ENCODE measurements around the gene CNBD2.
"Not testable (repeated sequence)": the region's sequence is repeated elsewhere in the genome, so short reads cannot be mapped to it uniquely, and the experiment has no call there.

The CNBD2 gene

DNA sequence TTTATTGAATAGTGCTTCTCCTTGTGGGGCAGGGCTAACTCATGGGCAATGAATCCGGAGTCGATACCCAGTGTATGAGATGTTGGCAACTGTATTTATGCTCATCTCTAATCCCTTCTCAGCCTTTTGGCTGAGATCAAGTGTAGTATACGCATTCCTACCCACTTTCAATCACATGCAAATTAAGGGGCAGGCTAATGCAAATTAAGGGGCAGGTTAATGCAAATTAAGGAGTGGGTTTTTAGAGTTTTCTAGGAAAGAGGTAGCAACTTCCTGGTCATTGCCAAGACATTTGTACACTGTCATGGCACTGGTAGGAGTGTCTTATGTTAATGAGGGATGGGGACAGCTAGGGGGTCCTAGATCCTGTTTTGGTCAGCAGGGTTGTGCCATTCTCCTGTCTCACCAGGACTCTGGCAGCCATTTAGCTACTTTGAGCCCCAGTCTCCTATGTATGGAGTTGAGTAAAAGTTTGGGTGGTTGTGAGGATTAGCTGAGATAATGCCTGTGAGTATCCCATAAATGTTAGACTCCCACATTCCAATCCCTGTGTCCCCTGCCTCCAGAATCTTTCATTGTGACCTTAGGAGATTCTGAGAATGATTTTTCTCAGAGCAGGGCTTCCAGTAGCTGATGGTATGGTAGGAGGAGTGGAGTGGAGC, at the start of gene CNBD2:
Gene CNBD2, plus strand, starts transcription at position 612 of the 662 bp plus-strand sequence. CDS start 173 bp downstream, outside the sequence.
- DNase-seq (ENCODE audit: low spot score): no peak

DNA sequence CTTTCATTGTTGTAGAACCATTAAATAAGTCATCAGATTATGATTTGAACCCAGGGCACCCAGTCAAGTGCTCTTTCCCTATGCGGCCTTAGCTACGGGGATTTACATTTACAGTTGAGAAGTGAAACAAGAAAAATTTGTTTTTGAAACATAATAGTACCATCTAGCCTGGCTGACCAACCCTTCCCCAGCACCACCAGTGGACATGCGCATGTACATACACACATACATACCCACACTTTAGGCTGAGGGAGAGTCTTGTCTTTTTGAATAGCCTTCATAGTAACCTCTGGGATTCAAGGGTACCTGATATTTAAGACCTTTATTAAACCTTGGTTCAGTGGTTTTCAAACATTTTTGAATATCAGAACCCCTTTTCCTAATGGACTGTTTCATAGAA, 47.9 kb upstream of the CNBD2 start:
- no peak for DNase-seq (ENCODE audit: low spot score)

DNA sequence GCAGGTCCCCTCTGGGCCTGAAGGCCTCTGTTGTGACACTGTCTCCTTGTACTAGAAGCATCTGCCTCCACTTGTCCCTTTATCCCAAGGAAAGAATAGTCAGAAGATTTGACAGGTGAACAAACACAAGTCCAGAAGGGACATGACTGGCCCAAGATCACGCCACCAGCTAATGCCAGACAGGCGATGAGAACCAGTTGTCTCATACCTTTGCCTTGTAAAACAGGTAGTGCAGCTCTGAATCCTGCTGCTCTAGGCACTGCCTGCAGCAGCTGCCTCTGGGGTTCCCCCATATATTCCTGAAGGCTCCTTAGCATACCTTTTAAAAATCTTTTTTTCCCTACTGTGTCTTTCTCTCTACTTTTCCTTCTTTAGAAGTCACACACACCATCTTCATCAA, 39.1 kb upstream of the CNBD2 start:
- DNase-seq (ENCODE audit: low spot score): no peak

DNA sequence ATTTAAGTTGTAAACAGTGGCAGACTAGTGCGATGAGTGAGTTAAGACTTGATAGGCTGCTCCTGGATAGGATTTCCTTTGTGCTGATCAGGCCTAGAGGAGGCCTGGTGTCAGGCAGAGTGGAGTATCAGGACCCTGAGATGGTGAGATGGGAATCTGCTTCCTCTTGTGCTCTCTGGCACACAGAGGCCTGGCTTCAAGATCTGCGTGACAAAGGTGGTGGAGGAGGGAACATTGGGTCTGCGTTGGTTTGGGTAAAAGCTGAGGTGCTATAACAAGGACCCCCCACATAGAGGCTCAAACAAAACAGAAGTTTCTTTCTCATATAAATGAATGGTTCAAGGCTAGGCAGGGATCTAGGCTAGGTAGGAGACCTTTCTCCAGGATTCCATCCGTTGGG, 34.3 kb upstream of the CNBD2 start:
- no peak for DNase-seq (ENCODE audit: low spot score)

- DNase-seq (ENCODE audit: low spot score): no peak
These were observed 29.1 kb upstream of the CNBD2 start for GRCh38 chr20:35939264-35939663.

GRCh38 chr20:35941620-35942019, 26.8 kb upstream of the CNBD2 start:
- DNase-seq (ENCODE audit: low spot score): no peak

DNA sequence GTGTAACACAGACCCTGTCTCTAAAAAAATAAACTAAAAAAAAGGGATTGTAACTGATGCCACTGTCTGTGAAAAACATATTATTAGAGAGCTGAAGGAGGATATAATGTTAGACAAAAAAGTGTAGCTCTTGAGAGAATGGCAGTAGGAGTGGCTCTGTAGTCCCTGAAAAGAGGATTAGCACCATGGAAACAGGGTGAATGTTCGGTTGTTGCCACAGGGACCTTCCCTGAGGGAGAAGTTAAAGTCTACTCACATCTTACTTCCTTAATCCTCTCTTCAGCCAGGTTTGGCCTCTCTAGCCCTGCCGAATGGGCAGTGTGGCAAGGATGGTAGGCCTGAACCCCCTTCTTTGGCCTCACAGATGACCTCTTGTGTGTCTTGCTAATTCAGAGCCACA, 26.1 kb upstream of the CNBD2 start:
- no peak for DNase-seq (ENCODE audit: low spot score)

DNA sequence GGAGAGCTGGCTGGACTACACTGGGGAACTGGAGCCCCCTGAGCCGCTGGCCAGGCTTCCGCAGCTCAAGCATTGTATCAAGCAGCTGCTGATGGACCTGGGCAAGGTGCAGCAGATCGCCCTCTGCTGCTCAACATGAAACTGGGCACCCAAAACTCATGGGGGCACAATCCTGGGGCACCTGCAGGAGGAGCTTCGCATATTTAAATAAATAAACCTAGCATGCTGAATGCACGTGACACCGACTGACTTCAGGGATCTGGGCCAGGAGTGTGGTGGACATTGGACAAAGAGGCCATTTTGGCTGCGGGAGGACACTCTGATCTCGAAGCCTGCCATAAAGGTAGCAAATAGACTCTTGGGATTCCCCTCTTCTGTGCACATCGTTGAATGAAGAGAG, 20.9 kb upstream of the CNBD2 start:
- DNase-seq (ENCODE audit: low spot score): no peak

DNA sequence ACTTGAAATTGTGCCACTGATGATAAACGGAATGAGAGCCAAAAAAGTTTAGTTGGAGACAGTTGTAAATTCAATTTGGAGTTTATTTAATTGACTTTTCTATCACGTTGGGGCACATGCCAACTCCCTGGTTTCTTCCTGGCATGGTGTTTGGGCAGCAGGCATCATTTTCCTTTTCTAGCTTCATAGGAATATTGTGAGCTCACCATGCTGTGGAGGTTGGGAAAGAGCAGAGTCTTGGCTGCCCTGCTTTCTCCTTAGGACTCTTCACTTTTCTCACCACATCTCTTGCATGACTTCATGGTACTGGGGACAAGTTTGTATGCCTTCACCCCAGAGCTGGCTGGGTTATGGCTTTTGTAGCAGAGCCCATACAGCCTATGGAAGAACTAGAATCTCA, 20.5 kb upstream of the CNBD2 start:
- no peak for DNase-seq (ENCODE audit: low spot score)

GRCh38 chr20:35950093-35950492, 18.3 kb upstream of the CNBD2 start:
- DNase-seq (ENCODE audit: low spot score): no peak

DNA sequence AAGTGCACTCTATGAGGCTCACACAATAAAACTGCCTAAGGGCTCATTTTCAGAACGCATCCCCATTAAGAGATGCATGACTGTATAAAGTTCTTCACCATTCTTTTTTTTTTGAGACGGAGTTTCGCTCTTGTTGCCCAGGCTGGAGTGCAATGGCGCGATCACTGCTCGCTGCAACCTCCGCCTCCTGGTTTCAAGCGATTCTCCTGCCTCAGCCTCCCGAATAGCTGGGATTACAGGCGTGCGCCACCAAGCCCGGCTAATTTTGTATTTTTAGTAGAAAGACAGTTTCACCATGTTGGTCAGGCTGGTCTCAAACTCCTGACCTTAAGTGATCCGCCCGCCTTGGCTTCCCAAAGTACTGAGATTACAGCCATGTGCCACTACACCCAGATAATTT, 16.3 kb upstream of the CNBD2 start:
- not testable (repeated sequence) for DNase-seq (ENCODE audit: low spot score)

DNA sequence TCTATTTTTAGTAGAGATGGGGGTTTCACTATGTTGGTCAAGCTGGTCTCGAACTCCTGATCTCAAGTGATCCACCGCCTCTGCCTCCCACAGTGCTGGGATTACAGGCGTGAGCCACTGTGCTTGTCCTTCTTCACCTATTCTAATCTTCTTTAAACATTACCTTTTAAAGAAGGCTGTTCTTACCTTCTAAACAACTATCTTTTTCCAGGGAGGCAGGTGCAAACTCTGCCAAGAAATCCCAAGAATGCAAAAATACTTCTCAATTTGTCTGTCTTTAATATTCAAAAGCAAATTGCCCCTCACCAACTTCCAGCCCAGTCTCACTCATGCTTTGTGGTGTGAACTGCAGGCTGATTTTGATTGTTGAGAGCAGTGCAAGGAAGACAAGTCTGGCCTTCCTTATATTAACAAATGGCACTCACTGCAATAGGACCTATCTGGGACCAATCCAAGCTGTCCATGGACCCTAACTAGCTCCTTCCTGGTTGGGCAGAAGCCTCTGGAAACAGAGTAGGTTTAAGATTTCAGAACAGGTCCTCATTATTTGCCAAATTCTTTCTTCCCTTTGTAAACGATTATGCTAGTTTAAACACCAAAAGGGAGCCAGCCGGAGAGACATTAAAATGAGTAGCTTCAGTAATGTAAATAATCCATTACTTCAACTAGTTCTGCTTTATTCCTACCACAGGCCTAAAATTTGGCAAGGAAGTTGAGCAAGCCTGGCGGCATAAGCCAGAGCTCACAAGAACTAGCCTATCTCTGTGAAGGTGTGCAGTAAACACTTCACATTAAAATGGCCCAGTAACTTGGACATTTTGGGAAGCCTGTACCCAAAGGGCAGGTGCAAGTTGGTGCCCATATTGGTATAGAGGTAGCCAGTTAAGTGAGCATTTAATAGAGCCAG, 15.7 kb upstream of the CNBD2 start:
- peak; percentile 52 for DNase-seq (ENCODE audit: low spot score)

DNA sequence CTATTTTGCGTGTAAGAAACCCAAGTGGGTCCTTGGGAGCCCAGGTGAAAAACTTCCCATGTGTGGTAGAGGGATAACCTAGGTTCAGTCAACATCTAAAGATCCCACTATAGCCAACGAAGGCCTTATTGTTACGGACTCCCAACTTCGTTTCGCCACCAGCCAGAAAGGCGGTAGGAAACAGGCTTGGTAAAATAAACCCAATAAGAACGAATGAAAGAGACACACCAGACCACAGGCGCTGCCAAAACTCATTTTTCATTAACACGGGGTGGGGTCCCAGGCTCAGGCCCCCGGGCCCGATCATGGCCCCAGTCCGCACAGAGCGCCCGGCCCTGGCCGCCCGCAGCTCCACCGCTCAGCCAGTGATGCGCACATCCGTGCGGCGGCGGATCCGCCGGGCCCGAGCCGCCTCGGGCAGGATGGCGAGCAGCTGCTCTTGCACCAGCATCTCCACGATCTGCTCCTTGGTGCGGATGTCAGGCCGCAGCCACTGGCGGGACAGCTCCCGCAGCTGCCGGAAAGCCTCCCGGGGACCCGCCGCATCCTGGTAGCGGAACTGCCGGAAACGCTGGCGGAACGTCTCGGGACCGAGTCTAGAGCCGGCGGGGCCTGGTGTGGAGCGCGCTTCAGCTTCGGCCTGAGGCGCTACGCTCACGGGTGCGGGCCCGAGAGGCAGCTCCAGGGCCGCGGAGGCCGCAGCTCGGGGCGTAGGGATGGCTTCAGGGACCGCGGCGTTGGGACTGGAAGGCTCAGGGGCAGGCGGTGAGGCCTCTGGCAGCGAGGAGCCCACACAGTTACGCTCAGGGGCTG, 14.8 kb upstream of the CNBD2 start:
- no peak for DNase-seq (ENCODE audit: low spot score)

DNA sequence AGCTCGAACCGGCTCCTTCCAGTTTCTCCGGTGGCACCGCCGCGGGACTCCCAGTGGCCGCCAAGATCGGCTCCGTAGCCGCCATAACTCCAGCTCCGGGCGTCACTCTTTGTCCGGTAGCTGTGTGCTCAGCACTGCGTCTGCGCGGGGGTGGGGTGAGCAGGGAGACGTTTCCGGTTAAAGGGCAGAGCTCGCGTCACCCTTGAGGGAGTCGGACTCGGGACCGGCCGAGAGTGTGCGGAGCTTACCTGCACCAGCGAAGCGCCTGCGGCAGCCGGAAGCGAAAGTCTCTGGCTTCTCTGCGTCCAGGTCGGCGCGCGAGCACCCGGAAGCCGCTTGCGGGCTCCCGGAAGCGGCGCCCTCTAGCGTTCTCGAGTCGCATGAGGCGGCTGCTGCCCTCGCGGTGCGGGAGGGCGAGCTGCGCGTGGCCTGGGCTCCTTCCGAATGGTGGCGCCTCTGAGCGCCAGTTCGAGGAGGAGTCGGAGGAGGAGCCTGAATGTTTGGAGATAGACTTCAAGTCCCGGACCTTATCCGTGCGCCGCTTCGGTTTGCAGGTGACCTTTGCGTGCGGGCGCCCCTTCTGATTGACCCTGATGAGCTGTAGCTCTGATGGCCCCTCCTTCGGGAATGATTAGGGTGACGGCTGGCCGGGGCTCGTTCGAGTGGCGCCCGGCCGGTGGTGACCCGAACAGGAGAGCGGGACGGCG, 14.0 kb upstream of the CNBD2 start, which contains the start of gene SCAND1:
Gene SCAND1, minus strand, starts transcription at position 303 of the 707 bp plus-strand sequence. Its CDS starts 218 bp downstream, at position 85.
- peak; percentile 99 for DNase-seq (ENCODE audit: low spot score)

GRCh38 chr20:35954907-35955251, 13.5 kb upstream of the CNBD2 start:
- DNase-seq (ENCODE audit: low spot score): peak; percentile 45

DNA sequence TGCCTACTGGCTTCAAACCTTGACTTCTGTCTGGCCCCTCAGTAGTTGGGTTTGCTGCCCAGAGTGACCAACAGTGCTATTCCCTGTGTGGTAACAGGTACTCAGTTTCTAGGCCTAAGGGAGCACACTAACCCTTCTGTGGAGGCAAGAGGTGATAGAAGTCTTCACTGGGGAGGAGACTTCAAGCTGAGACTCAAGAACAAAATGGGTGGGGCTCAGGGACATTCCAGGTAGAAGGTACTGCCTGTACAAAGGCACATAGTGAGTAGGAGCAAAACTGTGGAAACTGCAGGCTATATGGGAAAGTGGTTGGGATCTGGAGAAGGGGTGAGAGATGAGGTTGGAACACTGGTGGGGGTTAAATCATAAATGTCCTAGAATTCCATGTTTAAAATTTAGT, 11.8 kb upstream of the CNBD2 start:
- no peak for DNase-seq (ENCODE audit: low spot score)

- DNase-seq (ENCODE audit: low spot score): not testable (repeated sequence)
These were observed 9.1 kb upstream of the CNBD2 start for GRCh38 chr20:35959291-35959690.

- DNase-seq (ENCODE audit: low spot score): no peak
These were observed 4.5 kb upstream of the CNBD2 start for GRCh38 chr20:35963878-35964277.

DNA sequence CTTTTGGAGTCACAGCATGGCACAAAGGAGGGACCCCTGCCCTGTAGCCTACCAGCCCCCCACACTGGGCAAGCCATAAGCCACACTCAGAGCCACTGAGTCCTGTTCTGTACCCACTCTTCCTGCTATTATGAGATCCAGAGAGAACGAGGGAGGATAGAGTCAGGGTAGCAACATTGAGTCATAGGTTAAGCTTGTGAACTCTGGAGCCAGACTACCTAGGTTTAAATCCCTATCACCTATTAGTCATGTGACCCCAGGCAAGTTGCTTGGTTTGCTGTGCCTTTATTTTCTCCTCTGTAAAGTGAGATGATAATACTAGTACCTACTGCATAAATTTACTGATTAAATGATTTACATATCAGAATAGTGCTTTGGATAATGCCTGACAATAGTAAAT, 540 bp downstream of the CNBD2 start:
- DNase-seq (ENCODE audit: low spot score): peak; percentile 37

DNA sequence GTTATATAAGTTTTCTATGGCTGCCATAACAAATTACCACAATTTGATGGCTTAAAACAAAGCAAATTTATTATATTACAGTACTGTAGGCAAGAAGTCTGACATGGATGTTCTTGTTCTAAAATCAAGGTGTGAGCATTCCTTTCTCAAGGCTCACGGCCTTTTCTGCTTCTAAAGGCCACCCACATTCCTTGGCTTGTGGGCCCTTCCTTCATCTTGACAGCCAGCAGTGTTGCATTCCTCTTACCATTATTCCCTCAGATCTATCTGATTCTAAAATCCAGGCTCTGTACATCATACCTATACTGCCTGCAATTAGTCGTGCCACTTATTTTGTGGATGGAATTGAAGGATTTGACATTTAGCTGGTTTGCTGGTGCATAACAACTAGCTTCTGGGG, 3.6 kb downstream of the CNBD2 start:
- DNase-seq (ENCODE audit: low spot score): no peak

- no peak for DNase-seq (ENCODE audit: low spot score)
These were observed 4.1 kb downstream of the CNBD2 start for GRCh38 chr20:35972462-35972861.

DNA sequence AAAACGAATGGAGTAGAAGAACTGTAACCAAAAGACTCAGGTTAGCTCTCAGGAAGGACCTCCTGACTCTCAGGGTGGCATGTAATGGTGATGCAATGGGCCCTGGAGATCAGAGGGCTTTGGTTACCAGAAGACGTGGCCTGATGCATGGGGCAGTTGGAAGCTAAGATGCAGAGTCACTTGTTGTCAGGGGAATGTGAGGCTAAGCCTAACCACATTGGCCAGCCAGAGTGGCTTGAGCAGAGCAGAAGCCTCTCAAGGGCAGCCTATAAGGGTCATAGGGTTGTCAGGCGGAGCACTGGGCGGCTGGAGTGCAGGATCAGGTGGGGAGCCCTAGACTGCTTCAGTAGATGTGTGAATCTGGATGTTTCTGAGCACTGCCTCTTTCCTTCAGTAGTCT, 5.9 kb downstream of the CNBD2 start:
- no peak for DNase-seq (ENCODE audit: low spot score)

All from LoVo (cell line).